KMS-11 (cell line): ENCODE results near the gene GUCY1A1.

Source experiments
- H2AFZ ChIP-seq: fragments of 200-600 bp; sonication (generic); 2 replicates; pipeline ENCODE4 v1.6.1; 2016; ENCODE audit warnings: antibody characterized with exemption, mixed run types, low read depth
- H3K27ac ChIP-seq: fragments of 200-600 bp; sonication (generic); 2 replicates; pipeline ENCODE4 v1.6.1; 2016; ENCODE audit warnings: mild to moderate bottlenecking, mixed run types
- H3K27me3 ChIP-seq: fragments of 200-600 bp; sonication (generic); 2 replicates; pipeline ENCODE4 v1.6.1; 2017; ENCODE audit warnings: mild to moderate bottlenecking, low read depth, mixed run types, moderate library complexity; ENCODE audit not compliant: insufficient read depth
- H3K36me3 ChIP-seq: fragments of 200-600 bp; sonication (generic); 2 replicates; pipeline ENCODE4 v1.6.1; 2017; ENCODE audit warnings: mild to moderate bottlenecking, mixed run types; ENCODE audit not compliant: insufficient read depth
- H3K4me1 ChIP-seq: fragments of 200-600 bp; sonication (generic); 2 replicates; pipeline ENCODE4 v1.6.1; 2016; ENCODE audit warnings: mild to moderate bottlenecking, low read depth, mixed run types; ENCODE audit not compliant: poor library complexity, severe bottlenecking
- H3K4me2 ChIP-seq: fragments of 200-600 bp; sonication (generic); 2 replicates; pipeline ENCODE4 v1.7.0; 2016; ENCODE audit warnings: mild to moderate bottlenecking, mixed run types
- H3K4me3 ChIP-seq: fragments of 200-600 bp; sonication (generic); IDR thresholded peaks from 2 replicates; pipeline ENCODE4 v1.6.1; 2017; ENCODE audit warnings: low read depth, low read length, mixed read lengths; ENCODE audit not compliant: insufficient read depth
- H3K79me2 ChIP-seq: fragments of 200-600 bp; sonication (generic); 2 replicates; pipeline ENCODE4 v1.6.1; 2016; ENCODE audit warnings: low read depth, mixed run types; ENCODE audit not compliant: insufficient read depth
- H3K9ac ChIP-seq: fragments of 200-600 bp; sonication (generic); 2 replicates; pipeline ENCODE4 v1.6.1; 2016; ENCODE audit warnings: mild to moderate bottlenecking, mixed run types
- H4K20me1 ChIP-seq: fragments of 200-600 bp; sonication (generic); 2 replicates; pipeline ENCODE4 v1.6.1; 2016; ENCODE audit warnings: mild to moderate bottlenecking, mixed run types; ENCODE audit not compliant: insufficient read depth
- CTCF ChIP-seq: fragments of 200-600 bp; sonication (generic); conservative IDR thresholded peaks from 2 replicates; pipeline ENCODE4 v1.6.1; 2017; ENCODE audit warnings: low read depth, mild to moderate bottlenecking, antibody characterized with exemption, low read length, moderate library complexity, mixed read lengths

The GUCY1A1 gene

DNA sequence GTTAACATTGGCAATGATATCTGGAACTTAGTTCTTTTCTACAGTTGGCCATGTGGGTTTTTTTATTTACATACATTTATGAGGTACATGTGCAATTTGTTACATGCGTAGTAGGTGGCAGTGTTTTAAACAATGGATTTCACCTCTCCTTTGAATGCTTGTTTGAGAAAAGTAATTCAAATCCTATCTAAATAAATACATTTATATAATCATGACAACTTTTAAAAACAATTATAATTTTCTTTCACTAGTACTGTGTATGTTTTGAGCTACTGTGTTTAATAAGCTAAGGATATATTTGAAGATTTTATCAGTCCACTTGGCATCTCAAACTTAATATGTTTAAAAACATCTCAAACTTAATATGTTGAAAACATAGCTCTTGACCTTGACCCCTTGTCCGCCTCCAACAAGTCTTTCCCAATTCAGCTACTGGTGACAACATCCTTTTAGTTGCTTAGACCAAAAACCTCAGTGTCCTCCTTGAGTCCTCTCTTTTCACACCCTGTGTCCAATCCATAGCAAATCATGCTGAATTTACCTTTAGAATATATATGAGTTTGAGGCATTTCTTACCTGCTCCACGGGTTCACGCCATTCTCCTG, 106.7 kb downstream of the GUCY1A1 start:
- no peak overlapping the region for H3K4me3 ChIP-seq
- no peak overlapping the region for H3K9ac ChIP-seq
- no peak overlapping the region for H3K4me2 ChIP-seq
- H3K36me3 ChIP-seq: no peaks in the 10 kb centered on the region
- H3K79me2 ChIP-seq: no peaks in the 10 kb centered on the region
- H3K4me1 ChIP-seq: no peaks in the 10 kb centered on the region
- no peak for TF ChIP-seq CTCF
- H4K20me1 ChIP-seq: no peaks in the 10 kb centered on the region
- no peak overlapping the region for H3K27ac ChIP-seq
- no peaks in the 10 kb centered on the region for H3K27me3 ChIP-seq
- H2AFZ ChIP-seq: no peak overlapping the region

DNA sequence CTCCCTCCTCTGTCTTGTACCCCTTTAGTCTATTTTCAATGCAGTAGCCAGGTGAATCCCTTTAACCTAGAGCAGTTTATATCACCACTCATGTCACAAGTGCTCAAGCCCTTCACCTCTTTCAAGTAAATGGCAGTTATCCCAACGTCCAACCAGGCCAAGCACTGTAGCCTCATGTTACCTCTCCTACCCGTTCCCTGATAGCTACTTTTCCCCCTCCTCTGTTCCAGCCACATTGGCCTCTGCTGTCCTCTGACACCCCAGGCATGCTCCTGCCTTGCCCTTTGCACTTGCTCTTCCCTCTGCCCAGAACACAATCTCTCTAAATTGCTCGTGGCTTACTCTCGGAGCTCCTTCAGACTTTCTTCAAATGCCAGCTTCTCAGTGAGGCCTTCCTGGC, 107.4 kb downstream of the GUCY1A1 start:
- no peaks in the 10 kb centered on the region for H3K79me2 ChIP-seq
- no peaks in the 10 kb centered on the region for H3K36me3 ChIP-seq
- H3K4me2 ChIP-seq: no peak overlapping the region
- H3K27ac ChIP-seq: no peak overlapping the region
- H2AFZ ChIP-seq: no peak overlapping the region
- H4K20me1 ChIP-seq: no peaks in the 10 kb centered on the region
- H3K9ac ChIP-seq: no peak overlapping the region
- H3K4me1 ChIP-seq: no peaks in the 10 kb centered on the region
- H3K27me3 ChIP-seq: no peaks in the 10 kb centered on the region
- H3K4me3 ChIP-seq: no peak overlapping the region
- TF ChIP-seq CTCF: no peak

GRCh38 chr4:155777971-155778735, 111.5 kb downstream of the GUCY1A1 start:
- Histone ChIP-seq H3K27me3 (no peaks in the 10 kb centered on the region), H3K79me2 (no peaks in the 10 kb centered on the region), H3K4me2 (no peak overlapping the region), H3K4me3 (no peak overlapping the region), H3K9ac (no peak overlapping the region), H3K36me3 (no peaks in the 10 kb centered on the region), H3K4me1 (no peaks in the 10 kb centered on the region), H3K27ac (no peak overlapping the region), H4K20me1 (no peaks in the 10 kb centered on the region), H2AFZ (no peak overlapping the region)
- no peak for TF ChIP-seq CTCF

DNA sequence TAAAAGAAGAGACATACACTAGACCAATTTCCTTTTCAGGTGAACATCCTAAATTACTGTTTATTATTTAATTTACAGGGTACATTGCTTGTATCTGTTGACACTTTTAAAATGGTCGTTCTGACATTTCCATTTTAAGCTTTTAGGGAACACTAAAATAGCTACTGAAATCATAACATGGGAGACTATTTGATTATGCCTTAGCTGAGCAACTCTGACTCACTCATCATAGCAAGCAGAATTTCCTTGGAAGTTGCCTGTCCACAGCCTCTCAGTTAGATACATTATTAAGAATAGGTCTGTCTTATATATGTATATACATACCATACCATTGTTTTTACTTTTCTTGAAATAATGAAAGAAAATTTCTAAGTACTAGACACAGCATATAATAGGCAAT, 114.1 kb downstream of the GUCY1A1 start:
- H3K27me3 ChIP-seq: no peaks in the 10 kb centered on the region
- no peak overlapping the region for H3K9ac ChIP-seq
- H3K4me1 ChIP-seq: no peaks in the 10 kb centered on the region
- H2AFZ ChIP-seq: no peak overlapping the region
- H3K4me2 ChIP-seq: no peak overlapping the region
- H3K4me3 ChIP-seq: no peak overlapping the region
- no peaks in the 10 kb centered on the region for H3K36me3 ChIP-seq
- no peaks in the 10 kb centered on the region for H3K79me2 ChIP-seq
- no peak overlapping the region for H3K27ac ChIP-seq
- H4K20me1 ChIP-seq: no peaks in the 10 kb centered on the region
- no peak for TF ChIP-seq CTCF
